ENCODE data around the gene NSUN3.

GRCh38 chr3:94175677-94176076, 112.8 kb downstream of the NSUN3 start:
- TF ChIP-seq CTCF (IDR thresholded peaks at IDR 0.05) (no peak), POLR2AphosphoS5 (IDR thresholded peaks at IDR 0.05) (no peak), POLR2A (IDR thresholded peaks at IDR 0.05) (no peak)

Measured in stomach (tissue), 4 donors.